Thyroid gland (tissue), 4 donors: ENCODE measurements around the gene ZNHIT6. TPM values are rescaled to one million over a fixed set of nuclear protein-coding genes. Genes with fewer than 3 reads are reported as not detected.
A peak's percentile ranks its signal among the peaks of the same experiment; 100 is the strongest.

Experiments
- DNase-seq, 2 donors: peaks; one replicate each; pipeline ENCODE4 v3.0.0-alpha.2; 2019
- H3K27ac ChIP-seq, 3 donors: fragments of 200-600 bp; sonication (generic); 1 replicate in 2 of 3; 2 replicates in 1 of 3; pipeline ENCODE4 v1.5.1; 2016 to 2019; ENCODE audit warnings: mild to moderate bottlenecking in 1 of 3, moderate library complexity in 1 of 3
- H3K27me3 ChIP-seq: fragments of 200-600 bp; sonication (generic); one replicate; pipeline ENCODE4 v1.5.1; 2019
- H3K36me3 ChIP-seq, 2 donors: fragments of 200-600 bp; sonication (generic); one replicate each; pipeline ENCODE4 v1.5.1; 2016 to 2019
- H3K4me1 ChIP-seq, 2 donors: fragments of 200-600 bp; sonication (generic); one replicate each; pipeline ENCODE4 v1.5.1; 2017 to 2019
- H3K4me3 ChIP-seq, 3 donors: fragments of 200-600 bp; sonication (generic); replicated peaks in 1 of 3; 1 replicate in 2 of 3; 2 replicates in 1 of 3; pipeline ENCODE4 v1.5.1; 2016; ENCODE audit warnings: mild to moderate bottlenecking in 1 of 3
- H3K9me3 ChIP-seq: fragments of 200-600 bp; sonication (generic); one replicate; pipeline ENCODE4 v1.5.1; 2017
- POLR2A ChIP-seq, 2 donors: fragments of 450-650 bp; IDR thresholded peaks; one replicate each; pipeline ENCODE4 v1.6.1; 2017; ENCODE audit warnings: antibody characterized with exemption in 2 of 2, mild to moderate bottlenecking in 2 of 2, moderate library complexity in 1 of 2
- WGBS, 2 donors: methylation state at CpG; one replicate each; pipeline ENCODE4 v1.1.5; 2017; 5-methylcytosine and 5-hydroxymethylcytosine counted together
- intact Hi-C: fragments of 100-400 bp; cut with DNase I; formaldehyde crosslinking; loops from one replicate; pipeline ENCODE4 v1.15.1; 2023
- total RNA-seq, 4 donors: library from RNA; depleted of rRNA; stranded (reverse); fragments of >200 nt; gene quantifications; one replicate each; pipeline ENCODE4 v1.2.3, GENCODE V29; 2016
- TF ChIP-seq, protein P1 (sequence below), 6 experiments: fragments of 200-600 bp in 3 of 6; fragments of 450-650 bp in 3 of 6; sonication (generic) in 3 of 6; IDR thresholded peaks; one replicate each; pipeline ENCODE4 v1.5.1; 2016 to 2019; ENCODE audit warnings: antibody characterized with exemption in 6 of 6, mild to moderate bottlenecking in 2 of 6, inconsistent platforms in 1 of 6, moderate library complexity in 1 of 6

The ZNHIT6 gene
- total RNA-seq, 4 donors from 2014 or later: 13.6 to 19.3 (median 14.2) TPM

DNA sequence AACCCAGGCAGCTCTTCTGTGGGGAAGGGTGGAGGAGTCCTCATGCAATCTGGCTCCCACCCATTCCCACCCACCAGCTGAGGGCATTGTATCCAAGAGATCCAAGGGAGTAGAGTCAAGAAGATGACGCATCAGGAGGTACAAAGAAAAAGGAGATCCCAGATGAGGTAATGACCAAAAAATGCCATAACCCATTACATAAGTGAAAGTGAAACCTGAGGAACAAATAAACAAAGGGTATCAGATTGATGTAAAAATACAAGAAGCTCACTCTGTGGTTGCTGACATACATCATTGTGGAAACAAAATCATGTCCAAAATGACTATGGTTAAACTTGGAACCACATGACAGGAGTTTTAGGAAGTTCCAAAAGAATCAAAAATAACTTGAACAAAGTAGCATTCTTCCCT lies 85.2 kb downstream of the ZNHIT6 start:
- H3K27ac ChIP-seq: no peak overlapping the region
- no peak overlapping the region for H3K4me3 ChIP-seq
- WGBS, 2 donors: 84 to 95% methylated on average over 1 of the region's 1 CpG

DNA sequence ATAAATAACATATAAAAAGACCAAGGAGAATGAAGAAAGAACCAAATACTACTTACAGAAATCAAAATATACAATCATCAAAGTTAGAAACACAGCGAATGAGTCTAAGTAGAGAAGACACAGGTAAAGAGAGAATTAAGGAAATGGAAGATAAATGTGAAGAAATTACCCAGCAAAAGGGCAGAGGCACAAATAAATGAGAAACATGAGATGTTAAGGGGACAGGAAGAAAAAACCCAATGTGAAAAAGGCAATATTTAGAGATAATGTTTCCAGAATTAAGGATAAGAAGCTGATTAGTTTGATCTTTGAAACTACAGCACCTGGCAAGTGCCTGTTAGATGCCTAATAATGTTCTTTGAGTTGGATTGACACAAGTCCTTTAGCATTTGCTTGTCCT lies 86.8 kb downstream of the ZNHIT6 start:
- no peak for DNase-seq
- Histone ChIP-seq H3K27ac (no peak overlapping the region), H3K4me1 (peaks cover 6% of the 10 kb centered on the region in 2 donors), H3K9me3 (no peaks in the 10 kb centered on the region), H3K4me3 (no peak overlapping the region), H3K36me3 (no peaks in the 10 kb centered on the region), H3K27me3 (no peaks in the 10 kb centered on the region)
- TF ChIP-seq, protein P1, sequence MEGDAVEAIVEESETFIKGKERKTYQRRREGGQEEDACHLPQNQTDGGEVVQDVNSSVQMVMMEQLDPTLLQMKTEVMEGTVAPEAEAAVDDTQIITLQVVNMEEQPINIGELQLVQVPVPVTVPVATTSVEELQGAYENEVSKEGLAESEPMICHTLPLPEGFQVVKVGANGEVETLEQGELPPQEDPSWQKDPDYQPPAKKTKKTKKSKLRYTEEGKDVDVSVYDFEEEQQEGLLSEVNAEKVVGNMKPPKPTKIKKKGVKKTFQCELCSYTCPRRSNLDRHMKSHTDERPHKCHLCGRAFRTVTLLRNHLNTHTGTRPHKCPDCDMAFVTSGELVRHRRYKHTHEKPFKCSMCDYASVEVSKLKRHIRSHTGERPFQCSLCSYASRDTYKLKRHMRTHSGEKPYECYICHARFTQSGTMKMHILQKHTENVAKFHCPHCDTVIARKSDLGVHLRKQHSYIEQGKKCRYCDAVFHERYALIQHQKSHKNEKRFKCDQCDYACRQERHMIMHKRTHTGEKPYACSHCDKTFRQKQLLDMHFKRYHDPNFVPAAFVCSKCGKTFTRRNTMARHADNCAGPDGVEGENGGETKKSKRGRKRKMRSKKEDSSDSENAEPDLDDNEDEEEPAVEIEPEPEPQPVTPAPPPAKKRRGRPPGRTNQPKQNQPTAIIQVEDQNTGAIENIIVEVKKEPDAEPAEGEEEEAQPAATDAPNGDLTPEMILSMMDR (IDR thresholded peaks at IDR 0.05): no peak
- TF ChIP-seq POLR2A (IDR thresholded peaks at IDR 0.05): no peak
- 92 to 95% methylated on average over 1 of the region's 1 CpG for WGBS, 2 donors
- intact Hi-C loops: no loop called here

More for the DNA sequence above, 85.2 kb downstream of the ZNHIT6 start:
- Histone ChIP-seq H3K36me3 (no peaks in the 10 kb centered on the region), H3K9me3 (no peaks in the 10 kb centered on the region), H3K27me3 (no peaks in the 10 kb centered on the region), H3K4me1 (peaks cover 0 to 2% of the 10 kb centered on the region in 2 donors)
- TF ChIP-seq POLR2A (IDR thresholded peaks at IDR 0.05): no peak
- TF ChIP-seq, protein P1 (IDR thresholded peaks at IDR 0.05): no peak
- DNase-seq: no peak
- intact Hi-C loops: no loop called here

DNA sequence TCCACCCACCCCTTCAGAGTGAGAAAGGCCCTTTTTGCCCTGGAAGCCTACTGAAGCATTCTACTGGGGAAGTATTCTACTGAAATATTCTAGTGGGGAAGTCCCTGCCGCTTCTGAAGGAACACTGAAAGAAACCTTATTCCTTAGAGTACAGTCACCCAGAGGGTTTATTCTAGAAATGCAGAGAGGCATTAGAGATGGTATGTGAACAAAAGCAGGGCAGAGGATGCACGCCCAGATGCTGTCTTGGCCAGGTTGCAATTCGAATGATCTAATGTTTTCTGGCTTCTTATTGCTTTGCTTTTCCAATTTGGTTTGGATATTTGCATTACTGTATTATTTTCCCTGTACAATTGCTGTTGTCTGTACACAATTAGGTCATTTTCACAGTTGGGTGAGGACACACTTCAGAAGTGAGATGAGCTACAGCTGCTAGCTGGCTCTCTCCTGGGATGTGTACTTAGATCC lies 90.6 kb downstream of the ZNHIT6 start:
- Histone ChIP-seq H3K27me3 (no peaks in the 10 kb centered on the region), H3K27ac (peak overlapping the region; percentile 27 to 50 (median 28)), H3K4me1 (peaks cover 16 to 19% of the 10 kb centered on the region in 2 donors), H3K4me3 (no peak overlapping the region), H3K9me3 (no peaks in the 10 kb centered on the region), H3K36me3 (no peaks in the 10 kb centered on the region)
- WGBS, 2 donors: 70 to 75% methylated on average over 3 of the region's 3 CpGs
- intact Hi-C loops: no loop called here
- no peak for TF ChIP-seq POLR2A (IDR thresholded peaks at IDR 0.05)
- TF ChIP-seq, protein P1 (IDR thresholded peaks at IDR 0.05): no peak
- DNase-seq: peak in 1 of 2 donors; percentile 19

DNA sequence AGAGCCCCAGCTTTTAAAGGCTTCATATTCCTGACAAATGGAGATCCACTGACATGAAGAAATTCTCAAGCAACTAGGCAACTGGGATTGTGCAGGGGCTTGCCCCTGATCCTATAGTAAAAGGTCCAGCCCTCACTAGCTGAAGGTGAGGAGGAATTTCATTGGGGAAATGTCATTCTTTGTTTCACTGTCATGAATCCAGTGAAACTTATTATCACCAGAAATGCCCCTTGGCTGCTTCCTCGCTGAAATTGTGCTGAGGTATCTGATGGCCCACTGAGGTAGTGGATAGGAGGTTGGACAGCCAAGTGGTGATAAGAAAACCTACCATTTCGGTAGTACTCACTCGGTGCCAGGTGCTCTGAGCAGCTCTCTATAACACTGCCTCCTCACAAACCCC lies 91.5 kb downstream of the ZNHIT6 start:
- Histone ChIP-seq H3K4me3 (no peak overlapping the region), H3K27me3 (no peaks in the 10 kb centered on the region), H3K4me1 (peaks cover 25 to 26% of the 10 kb centered on the region in 2 donors), H3K27ac (no peak overlapping the region), H3K9me3 (no peaks in the 10 kb centered on the region), H3K36me3 (no peaks in the 10 kb centered on the region)
- WGBS, 2 donors: 98 to 99% methylated on average over 3 of the region's 3 CpGs
- TF ChIP-seq, protein P1 (IDR thresholded peaks at IDR 0.05): no peak
- TF ChIP-seq POLR2A (IDR thresholded peaks at IDR 0.05): no peak
- DNase-seq: no peak
- intact Hi-C loops: no loop called here

DNA sequence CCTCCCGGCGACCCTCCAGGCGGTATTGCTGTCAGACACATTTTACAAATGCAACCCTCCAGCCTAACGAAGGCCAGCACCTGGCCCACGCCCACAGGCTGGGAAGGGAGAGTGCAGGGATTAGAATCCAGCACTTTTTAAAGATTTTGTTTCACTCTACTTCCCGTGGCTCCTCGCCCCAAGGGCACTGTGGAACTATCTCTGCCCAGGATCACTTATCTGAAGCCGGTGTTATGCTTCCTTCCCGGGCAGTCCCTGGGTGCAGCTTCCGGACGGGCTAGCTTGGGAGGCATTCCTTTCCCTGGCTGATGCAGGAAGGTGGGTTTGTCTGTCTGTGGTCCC lies 91.9 kb downstream of the ZNHIT6 start:
- intact Hi-C loops: no loop called here
- peaks cover 29 to 30% of the 10 kb centered on the region in 2 donors for H3K4me1 ChIP-seq
- H3K9me3 ChIP-seq: no peaks in the 10 kb centered on the region
- no peaks in the 10 kb centered on the region for H3K27me3 ChIP-seq
- no peaks in the 10 kb centered on the region for H3K36me3 ChIP-seq
- no peak overlapping the region for H3K4me3 ChIP-seq
- WGBS, 2 donors: 74 to 81% methylated on average over 7 to 11 of the region's 11 CpGs
- no peak for DNase-seq
- no peak overlapping the region for H3K27ac ChIP-seq
- no peak for TF ChIP-seq POLR2A (IDR thresholded peaks at IDR 0.05)
- TF ChIP-seq, protein P1 (IDR thresholded peaks at IDR 0.05): no peak
